HepG2 (cell line): Measurements from ENCODE around the gene EPB41L5. TPM values are rescaled to one million over a fixed set of nuclear protein-coding genes. Genes with fewer than 3 reads are reported as not detected.

Source experiments
- ATF7 ChIP-seq, 2 experiments: fragments of 450-650 bp in 1 of 2; sonication (generic) in 1 of 2; formaldehyde crosslinking in 1 of 2; IDR thresholded peaks; 2 replicates each; pipeline versions ENCODE4 v1.4.0 to v1.6.1; 2016 to 2020; ENCODE audit warnings: antibody characterized with exemption in 1 of 2, mild to moderate bottlenecking in 1 of 2, missing genetic modification reagents in 1 of 2
- ETS1 ChIP-seq: sonication (generic); formaldehyde crosslinking; IDR thresholded peaks from 2 replicates; pipeline ENCODE4 v1.4.0; 2020; ENCODE audit warnings: missing genetic modification reagents
- FLYWCH1 ChIP-seq: sonication (generic); formaldehyde crosslinking; IDR thresholded peaks from 2 replicates; pipeline ENCODE4 v1.8.1; 2023; ENCODE audit warnings: mild to moderate bottlenecking, missing genetic modification reagents
- HNRNPH1 ChIP-seq: fragments of 200-400 bp; formaldehyde crosslinking; optimal IDR thresholded peaks from 2 replicates; pipeline ENCODE3; 2017; ENCODE audit warnings: mild to moderate bottlenecking, low read depth, low read length
- LCORL ChIP-seq, 2 experiments: fragments of 450-650 bp in 1 of 2; sonication (generic) in 1 of 2; formaldehyde crosslinking in 1 of 2; IDR thresholded peaks; 2 replicates each; pipeline versions ENCODE4 v1.5.0 to v1.6.1; 2017 to 2020; ENCODE audit warnings: antibody characterized with exemption in 1 of 2, missing genetic modification reagents in 1 of 2
- MBD4 ChIP-seq: IDR thresholded peaks from 2 replicates; pipeline ENCODE4 v1.6.1; 2012; ENCODE audit warnings: low read length, inconsistent platforms, borderline replicate concordance
- NFE2L2 ChIP-seq: fragments of 150-350 bp; IDR thresholded peaks from 2 replicates; pipeline ENCODE4 v1.6.1; 2014; ENCODE audit warnings: low read length
- RORA ChIP-seq: sonication (generic); formaldehyde crosslinking; IDR thresholded peaks from 2 replicates; pipeline ENCODE4 v1.5.0; 2020; ENCODE audit warnings: mild to moderate bottlenecking, missing genetic modification reagents, moderate library complexity
- SMAD1 ChIP-seq: sonication (generic); formaldehyde crosslinking; IDR thresholded peaks from 2 replicates; pipeline ENCODE4 v1.4.0; 2020; ENCODE audit warnings: missing genetic modification reagents, low read depth, mild to moderate bottlenecking, borderline replicate concordance
- TFAP4 ChIP-seq: sonication (generic); IDR thresholded peaks from 2 replicates; pipeline ENCODE4 v1.6.1; 2016; ENCODE audit warnings: low read depth, borderline replicate concordance
- TSC22D2 ChIP-seq: sonication (generic); formaldehyde crosslinking; IDR thresholded peaks from 2 replicates; pipeline ENCODE4 v1.5.1; 2020; ENCODE audit warnings: missing genetic modification reagents, mild to moderate bottlenecking, borderline replicate concordance
- ZBTB44 ChIP-seq: sonication (generic); formaldehyde crosslinking; IDR thresholded peaks from 2 replicates; pipeline ENCODE4 v1.4.0; 2020; ENCODE audit warnings: missing genetic modification reagents
- ZNF17 ChIP-seq: sonication (generic); formaldehyde crosslinking; IDR thresholded peaks from 2 replicates; pipeline ENCODE4 v1.5.0; 2020; ENCODE audit warnings: mild to moderate bottlenecking, missing genetic modification reagents
- ZNF207 ChIP-seq: fragments of 450-650 bp; IDR thresholded peaks from 2 replicates; pipeline ENCODE4 v1.6.1; 2016; ENCODE audit warnings: antibody characterized with exemption, borderline replicate concordance
- ZNF234 ChIP-seq: sonication (generic); formaldehyde crosslinking; conservative IDR thresholded peaks from 2 replicates; pipeline ENCODE4 v1.5.1; 2020; ENCODE audit warnings: mild to moderate bottlenecking, missing genetic modification reagents
- ZNF24 ChIP-seq: fragments of 450-650 bp; IDR thresholded peaks from 2 replicates; pipeline ENCODE4 v1.6.1; 2017; ENCODE audit warnings: antibody characterized with exemption, mild to moderate bottlenecking
- ZNF276 ChIP-seq: sonication (generic); formaldehyde crosslinking; IDR thresholded peaks from 2 replicates; pipeline ENCODE4 v1.4.0; 2020; ENCODE audit warnings: mild to moderate bottlenecking, low read depth, missing genetic modification reagents
- ZNF343 ChIP-seq: sonication (generic); formaldehyde crosslinking; IDR thresholded peaks from 2 replicates; pipeline ENCODE4 v1.4.0; 2020; ENCODE audit warnings: mild to moderate bottlenecking, missing genetic modification reagents
- ZNF567 ChIP-seq: sonication (generic); formaldehyde crosslinking; IDR thresholded peaks from 2 replicates; pipeline ENCODE4 v1.8.1; 2023; ENCODE audit warnings: mild to moderate bottlenecking, missing genetic modification reagents, borderline replicate concordance
- ZNF749 ChIP-seq: sonication (generic); formaldehyde crosslinking; IDR thresholded peaks from 2 replicates; pipeline ENCODE4 v1.8.0; 2022; ENCODE audit warnings: mild to moderate bottlenecking, missing genetic modification reagents, moderate library complexity, borderline replicate concordance
- ZNF891 ChIP-seq: sonication (generic); formaldehyde crosslinking; IDR thresholded peaks from 2 replicates; pipeline ENCODE4 v1.5.0; 2020; ENCODE audit warnings: mild to moderate bottlenecking, missing genetic modification reagents
- polyA plus RNA-seq, 8 experiments: library from polyadenylated mRNA; depleted of rRNA in 3 of 8; stranded (reverse) in 7 of 8; unstranded in 1 of 8; fragments of >200 nt; fragmentation: Illumina TruSeq in 4 of 8; extraction: Trizol in 4 of 8; gene quantifications; 2 replicates each; pipeline versions ENCODE4 v1.2.1 to v1.2.3, GENCODE V29; 2011 to 2016; ENCODE audit warnings: low read depth in 4 of 8, missing spikeins in 1 of 8, mixed read lengths in 1 of 8; ENCODE audit not compliant: insufficient read depth in 1 of 8
- total RNA-seq, 5 experiments: library from RNA; depleted of rRNA; stranded (reverse); fragments of >200 nt; fragmentation: Illumina TruSeq; extraction: Trizol; gene quantifications; 2 replicates each; pipeline ENCODE4 v1.2.3, GENCODE V29; 2016; ENCODE audit warnings: low read depth in 1 of 5

The EPB41L5 gene
- total and polyA plus RNA-seq, 2 of the 13 experiments (the other 11 are each of a cell fraction or from before 2014, with no cell fraction given), result 40.5 to 47.5 TPM

- TF ChIP-seq TSC22D2 (CRISPR knock-in tag) (0 out of 2 replicates have a peak, but pooled peaks have one; percentile 28), MBD4 (no peak), FLYWCH1 (CRISPR knock-in tag) (peak; percentile 86; the same call in 1 of the 2 replicates), ATF7 (IDR thresholded peaks at IDR 0.05) (no peak), ATF7 (CRISPR knock-in tag; IDR thresholded peaks at IDR 0.05) (peak; percentile 53), ZNF24 (0 out of 2 replicates have a peak, but pooled peaks have one; percentile 13), ZNF17 (CRISPR knock-in tag) (0 out of 2 replicates have a peak, but pooled peaks have one; percentile 5), HNRNPH1 (peak; percentile 84), ZNF567 (CRISPR knock-in tag) (no peak), ZBTB44 (0 out of 2 replicates have a peak, but pooled peaks have one; percentile 1), ZNF276 (peak; percentile 79; the same call in 1 of the 2 replicates), SMAD1 (CRISPR knock-in tag) (no peak), ETS1 (CRISPR knock-in tag) (no peak), ZNF207 (no peak), ZNF891 (CRISPR knock-in tag) (peak; percentile 57; the same call in 1 of the 2 replicates), ZNF749 (CRISPR knock-in tag) (peak; percentile 98), ZNF234 (no peak; the same call in 1 of the 2 replicates), RORA (CRISPR knock-in tag) (no peak), NFE2L2 (no peak), LCORL (IDR thresholded peaks at IDR 0.05) (no peak), LCORL (CRISPR knock-in tag; IDR thresholded peaks at IDR 0.05) (peak; percentile 93), ZNF343 (CRISPR knock-in tag) (peak; percentile 70; the same call in 1 of the 2 replicates), TFAP4 (peak; percentile 39; the same call in 1 of the 2 replicates)
Measured at GRCh38 chr2:120012771-120013596, at the start of gene EPB41L5 (continued).
